Measurements from ENCODE around the gene HCST.

The HCST gene

GRCh38 chr19:35939307-35940077, 37.2 kb downstream of the HCST start:
- DNase-seq (no peak), ATAC-seq (replicated peaks) (no peak)
- H3K27ac Mint-ChIP-seq: peak overlapping the region in 1 of 2 donors; percentile 77
- no peaks in the 10 kb centered on the region for H3K9me3 Mint-ChIP-seq
- H3K4me1 Mint-ChIP-seq (ENCODE audit: low read depth in 2 of 2): peaks cover 24 to 39% of the 10 kb centered on the region in 2 donors
- H3K4me3 Mint-ChIP-seq: peak overlapping the region in 1 of 2 donors; percentile 86
- peaks cover 22% of the 10 kb centered on the region for H3K36me3 Mint-ChIP-seq (ENCODE audit: insufficient read depth)
- H3K27me3 Mint-ChIP-seq: no peaks in the 10 kb centered on the region

- no peak for ATAC-seq (replicated peaks)
- Mint-ChIP-seq H3K4me3 (no peak overlapping the region), H3K27me3 (no peaks in the 10 kb centered on the region), H3K27ac (no peak overlapping the region), H3K9me3 (no peaks in the 10 kb centered on the region), H3K4me1 (ENCODE audit: low read depth in 2 of 2) (peaks cover 24 to 39% of the 10 kb centered on the region in 2 donors), H3K36me3 (ENCODE audit: insufficient read depth) (peaks cover 22% of the 10 kb centered on the region)
- DNase-seq: no peak
These were observed 37.9 kb downstream of the HCST start for GRCh38 chr19:35940078-35940775.

- H3K9me3 Mint-ChIP-seq: no peaks in the 10 kb centered on the region
- H3K4me1 Mint-ChIP-seq (ENCODE audit: low read depth in 2 of 2): peaks cover 23 to 38% of the 10 kb centered on the region in 2 donors
- DNase-seq: no peak
- ATAC-seq (replicated peaks): no peak
- H3K27ac Mint-ChIP-seq: no peak overlapping the region
- H3K4me3 Mint-ChIP-seq: no peak overlapping the region
- H3K27me3 Mint-ChIP-seq: no peaks in the 10 kb centered on the region
- H3K36me3 Mint-ChIP-seq (ENCODE audit: insufficient read depth): peaks cover 22% of the 10 kb centered on the region
These were observed 38.5 kb downstream of the HCST start for GRCh38 chr19:35940839-35941238.

GRCh38 chr19:35942235-35942634, 39.9 kb downstream of the HCST start:
- Mint-ChIP-seq H3K27ac (no peak overlapping the region), H3K4me3 (no peak overlapping the region), H3K4me1 (ENCODE audit: low read depth in 2 of 2) (peaks cover 24 to 36% of the 10 kb centered on the region in 2 donors), H3K27me3 (no peaks in the 10 kb centered on the region), H3K36me3 (ENCODE audit: insufficient read depth) (peaks cover 29% of the 10 kb centered on the region), H3K9me3 (no peaks in the 10 kb centered on the region)
- DNase-seq (no peak), ATAC-seq (replicated peaks) (no peak)

GRCh38 chr19:35943321-35944301, 41.3 kb downstream of the HCST start:
- DNase-seq (no peak), ATAC-seq (replicated peaks) (no peak)
- Mint-ChIP-seq H3K4me3 (no peak overlapping the region), H3K27ac (peak overlapping the region in 1 of 2 donors; percentile 1), H3K36me3 (ENCODE audit: insufficient read depth) (peaks cover 36% of the 10 kb centered on the region), H3K27me3 (no peaks in the 10 kb centered on the region), H3K4me1 (ENCODE audit: low read depth in 2 of 2) (peaks cover 19 to 28% of the 10 kb centered on the region in 2 donors), H3K9me3 (no peaks in the 10 kb centered on the region)

GRCh38 chr19:35944556-35944955, 42.2 kb downstream of the HCST start:
- ATAC-seq (replicated peaks): no peak
- H3K4me1 Mint-ChIP-seq (ENCODE audit: low read depth in 2 of 2): peaks cover 19 to 26% of the 10 kb centered on the region in 2 donors
- peaks cover 30% of the 10 kb centered on the region for H3K36me3 Mint-ChIP-seq (ENCODE audit: insufficient read depth)
- no peak overlapping the region for H3K27ac Mint-ChIP-seq
- no peaks in the 10 kb centered on the region for H3K9me3 Mint-ChIP-seq
- H3K27me3 Mint-ChIP-seq: no peaks in the 10 kb centered on the region
- no peak overlapping the region for H3K4me3 Mint-ChIP-seq
- DNase-seq: no peak

- Mint-ChIP-seq H3K4me3 (no peak overlapping the region), H3K27ac (peak overlapping the region in 1 of 2 donors; percentile 83), H3K4me1 (ENCODE audit: low read depth in 2 of 2) (peaks cover 21 to 33% of the 10 kb centered on the region in 2 donors), H3K27me3 (no peaks in the 10 kb centered on the region), H3K9me3 (no peaks in the 10 kb centered on the region), H3K36me3 (ENCODE audit: insufficient read depth) (peaks cover 26% of the 10 kb centered on the region)
- ATAC-seq (replicated peaks) (no peak), DNase-seq (no peak)
These were observed 42.9 kb downstream of the HCST start for GRCh38 chr19:35945121-35945790.

GRCh38 chr19:35946203-35946602, 43.9 kb downstream of the HCST start:
- no peak for ATAC-seq (replicated peaks)
- Mint-ChIP-seq H3K9me3 (no peaks in the 10 kb centered on the region), H3K4me3 (no peak overlapping the region), H3K4me1 (ENCODE audit: low read depth in 2 of 2) (peaks cover 20 to 37% of the 10 kb centered on the region in 2 donors), H3K36me3 (ENCODE audit: insufficient read depth) (peaks cover 24% of the 10 kb centered on the region), H3K27ac (peak overlapping the region; percentile 83 to 92), H3K27me3 (no peaks in the 10 kb centered on the region)
- no peak for DNase-seq

GRCh38 chr19:35949131-35949530, 46.8 kb downstream of the HCST start:
- Mint-ChIP-seq H3K27ac (peak overlapping the region; percentile 36 to 90), H3K27me3 (no peaks in the 10 kb centered on the region), H3K4me3 (no peak overlapping the region), H3K36me3 (ENCODE audit: insufficient read depth) (peaks cover 20% of the 10 kb centered on the region), H3K4me1 (ENCODE audit: low read depth in 2 of 2) (peaks cover 36 to 51% of the 10 kb centered on the region in 2 donors), H3K9me3 (no peaks in the 10 kb centered on the region)
- no peak for DNase-seq
- ATAC-seq (replicated peaks): no peak

Measured in effector memory CD8-positive, alpha-beta T cell (primary cell).